HG02970 (cell line): ENCODE data around the gene RHEX.

Source experiments
- ATAC-seq: cut with Tn5 transposase; IDR thresholded peaks from one replicate; pipeline ENCODE4 v1.9.1; 2021; ENCODE audit warnings: mild to moderate bottlenecking, moderate library complexity, moderate number of reproducible peaks; ENCODE audit not compliant: unreplicated experiment, low FRiP score

RHEX gene

DNA sequence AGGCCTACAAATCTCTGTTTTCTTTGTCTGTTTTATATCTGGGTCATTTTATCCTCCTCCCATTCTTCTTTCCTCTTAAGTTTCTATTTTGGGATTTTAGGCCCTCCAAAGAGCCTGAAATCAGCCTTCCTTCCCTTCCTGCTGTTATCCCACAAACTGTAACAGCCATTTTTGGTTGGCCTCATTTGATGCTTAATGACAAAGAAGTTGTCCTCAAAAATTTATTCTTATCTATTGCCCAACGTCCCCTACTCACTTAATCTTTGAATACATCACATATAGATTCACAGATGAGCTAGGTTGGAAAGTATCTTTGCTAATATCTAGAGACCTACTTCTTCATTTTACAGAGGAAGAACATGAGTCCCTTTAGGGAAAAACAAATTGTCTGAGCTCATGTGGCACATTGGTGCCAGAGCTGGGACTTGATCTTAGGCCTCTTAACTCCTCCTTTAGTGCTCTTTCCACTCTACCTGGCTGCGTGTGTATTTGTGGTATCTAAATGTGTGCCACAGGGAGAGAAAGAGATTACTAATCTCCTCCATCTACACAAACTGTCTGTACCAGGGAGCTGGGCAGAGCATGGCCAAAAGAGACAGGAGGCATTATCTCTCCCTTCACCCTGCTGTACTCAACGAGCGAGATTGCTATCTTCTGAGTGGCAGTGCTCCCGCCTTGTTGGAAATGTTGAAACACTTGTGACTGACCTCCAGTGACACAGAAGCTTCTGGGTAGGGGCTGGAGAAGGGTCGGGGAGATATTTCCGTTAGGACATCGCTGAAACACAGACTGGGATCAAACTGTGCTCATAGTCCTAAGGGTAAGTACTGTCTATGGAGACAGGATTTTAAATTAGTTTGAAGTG lies 30.1 kb downstream of the RHEX start:
- no peak for ATAC-seq

DNA sequence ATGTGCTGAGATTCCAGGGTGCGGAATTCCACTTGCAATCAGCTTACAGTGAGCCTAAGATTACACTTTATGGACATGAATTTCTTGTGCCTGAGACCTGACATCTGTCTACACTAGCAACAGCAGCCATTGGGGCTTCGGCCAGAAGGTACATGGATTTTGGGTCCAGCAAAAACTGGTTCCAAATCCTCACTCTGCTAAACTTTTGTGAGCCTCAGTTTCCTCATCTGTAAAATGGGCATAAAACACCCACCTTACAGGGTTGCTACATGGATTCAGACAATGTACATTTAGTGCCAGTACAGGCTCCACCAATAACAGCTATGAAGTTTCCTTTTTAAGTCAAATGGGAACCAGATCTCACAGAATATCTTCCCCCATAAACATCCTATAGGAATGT lies 30.8 kb downstream of the RHEX start:
- ATAC-seq, result no peak

DNA sequence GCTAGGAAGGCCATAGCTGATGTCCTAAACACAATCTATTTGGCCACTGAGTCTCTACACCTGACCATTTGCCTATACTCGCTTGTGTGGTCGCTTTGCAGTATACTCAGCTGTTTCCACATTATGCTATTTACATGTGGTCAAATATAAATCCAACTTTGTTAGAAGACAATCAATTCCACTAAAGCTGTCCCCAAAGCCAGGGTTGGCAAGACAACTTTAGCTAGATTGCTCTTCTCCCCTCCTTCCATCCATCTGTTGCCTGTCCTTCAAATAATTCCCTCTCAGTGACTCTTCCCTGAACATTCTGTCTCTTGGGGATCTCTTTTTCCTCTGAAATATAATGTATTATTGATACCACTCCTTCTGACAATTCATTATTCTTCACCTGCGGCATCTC lies 34.1 kb downstream of the RHEX start:
- ATAC-seq, result no peak

DNA sequence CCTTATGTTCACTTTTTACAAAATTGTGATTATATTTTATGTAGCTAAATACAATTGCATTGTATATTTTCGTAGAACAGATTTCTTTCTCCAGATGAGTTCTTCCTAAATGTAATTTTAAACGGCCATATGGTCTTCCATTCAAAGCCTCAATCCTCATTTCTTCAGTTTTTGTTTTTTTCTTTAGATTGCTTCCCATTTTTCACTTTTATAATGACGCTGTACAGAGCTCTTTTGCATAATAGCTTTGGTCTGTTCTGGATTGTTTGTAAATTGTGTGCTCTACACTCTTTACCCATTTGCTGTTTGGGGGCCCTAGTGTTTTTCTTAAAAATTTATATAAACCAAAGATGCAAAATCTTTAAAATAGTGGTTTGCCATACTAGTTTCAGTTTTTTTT lies 36.4 kb downstream of the RHEX start:
- no peak for ATAC-seq

DNA sequence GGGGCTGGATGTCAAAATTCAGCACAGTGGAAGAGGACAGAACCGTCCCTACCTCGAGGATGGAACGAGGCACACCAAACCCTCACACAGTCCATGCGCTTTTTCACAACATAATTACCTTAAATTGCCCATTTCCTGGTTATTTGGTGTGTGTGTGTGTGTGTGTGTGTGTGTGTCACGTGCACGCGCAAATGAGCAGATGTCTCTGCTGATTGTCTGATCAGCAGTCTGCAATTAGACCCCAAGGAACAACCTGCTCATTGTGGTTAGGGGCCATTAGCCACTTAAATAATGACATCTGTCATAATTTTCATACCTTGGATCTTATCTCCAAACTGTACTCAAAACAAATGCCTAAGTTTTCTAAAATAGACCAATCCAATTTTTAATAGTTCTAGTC lies 41.1 kb downstream of the RHEX start:
- no peak for ATAC-seq

DNA sequence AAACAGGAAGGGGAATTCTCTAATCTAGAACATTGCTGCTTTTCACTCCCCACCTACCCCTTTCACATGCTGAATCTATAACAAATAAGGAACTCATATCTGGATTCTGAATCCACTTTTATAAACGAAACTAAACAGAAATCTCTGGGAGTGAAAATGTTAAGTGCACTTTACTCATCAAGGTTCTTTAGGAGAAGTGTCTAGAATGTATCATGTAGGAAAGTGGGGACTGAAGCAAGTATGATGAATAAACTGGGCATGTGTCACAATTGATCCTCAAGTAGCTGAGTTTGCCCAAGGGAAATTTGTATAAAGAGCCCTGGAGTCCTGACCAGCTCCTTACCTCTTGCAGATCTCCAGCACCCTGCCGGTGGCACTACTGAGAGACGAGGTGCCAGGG lies 44.4 kb downstream of the RHEX start:
- ATAC-seq, result no peak

DNA sequence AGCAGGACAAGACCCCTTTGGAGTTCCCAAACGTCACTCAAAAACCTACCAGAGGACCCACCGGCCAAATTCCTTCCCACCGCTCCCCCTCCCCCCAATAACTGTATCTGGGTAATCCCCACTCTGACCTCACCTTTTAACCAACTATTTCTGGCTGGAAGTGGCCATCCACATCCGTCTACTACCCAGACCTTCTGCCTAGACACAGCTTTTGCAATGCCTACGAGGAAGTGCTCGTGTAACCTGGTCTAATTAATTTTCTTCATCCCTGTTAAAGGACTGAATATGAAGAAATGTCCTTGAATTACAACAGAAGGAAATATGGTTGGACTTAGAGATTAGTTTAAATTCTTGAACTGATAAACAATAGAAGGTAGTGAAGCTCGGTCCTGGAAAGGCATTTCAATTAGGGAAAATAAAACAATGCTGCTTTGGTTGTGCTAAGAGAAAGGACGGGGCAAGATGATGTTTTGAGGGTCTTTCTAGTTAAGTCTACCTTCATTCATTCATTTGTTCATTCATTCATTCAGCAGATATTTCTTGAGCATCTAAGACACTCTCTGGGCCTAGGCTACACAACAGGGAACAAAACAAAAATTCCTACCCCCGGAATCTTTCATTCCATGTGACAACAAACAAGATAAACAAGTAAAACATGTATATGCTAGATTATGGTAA lies 45.4 kb downstream of the RHEX start:
- ATAC-seq, result no peak

DNA sequence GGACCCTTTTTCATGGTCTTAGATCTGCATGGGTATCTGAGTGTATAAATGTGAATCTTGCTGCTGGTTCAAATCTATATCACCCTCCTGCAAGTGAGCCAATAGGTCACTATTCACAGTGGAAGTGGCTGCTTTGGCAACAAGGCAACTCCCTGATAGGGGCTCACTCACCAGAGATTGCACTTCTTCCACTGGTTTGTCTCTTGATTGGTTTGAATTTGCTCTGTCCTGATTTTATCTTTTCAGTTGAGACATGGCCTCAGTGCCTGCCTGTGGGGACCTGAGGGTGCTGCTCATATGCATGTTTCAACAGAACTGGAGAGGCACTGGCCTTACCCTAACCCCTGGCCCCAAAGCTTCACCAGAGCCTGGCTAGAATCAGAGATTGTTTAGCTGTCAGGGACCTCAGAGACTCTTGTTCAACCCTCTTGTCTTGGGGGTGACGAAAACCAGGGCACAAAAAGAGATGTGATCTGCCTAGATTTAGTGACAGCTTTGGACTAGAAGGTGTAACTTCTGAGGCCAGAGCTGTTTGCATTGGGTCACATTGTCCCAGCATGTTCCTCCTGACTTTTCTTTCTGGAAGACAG lies 47.3 kb downstream of the RHEX start:
- ATAC-seq, result no peak

DNA sequence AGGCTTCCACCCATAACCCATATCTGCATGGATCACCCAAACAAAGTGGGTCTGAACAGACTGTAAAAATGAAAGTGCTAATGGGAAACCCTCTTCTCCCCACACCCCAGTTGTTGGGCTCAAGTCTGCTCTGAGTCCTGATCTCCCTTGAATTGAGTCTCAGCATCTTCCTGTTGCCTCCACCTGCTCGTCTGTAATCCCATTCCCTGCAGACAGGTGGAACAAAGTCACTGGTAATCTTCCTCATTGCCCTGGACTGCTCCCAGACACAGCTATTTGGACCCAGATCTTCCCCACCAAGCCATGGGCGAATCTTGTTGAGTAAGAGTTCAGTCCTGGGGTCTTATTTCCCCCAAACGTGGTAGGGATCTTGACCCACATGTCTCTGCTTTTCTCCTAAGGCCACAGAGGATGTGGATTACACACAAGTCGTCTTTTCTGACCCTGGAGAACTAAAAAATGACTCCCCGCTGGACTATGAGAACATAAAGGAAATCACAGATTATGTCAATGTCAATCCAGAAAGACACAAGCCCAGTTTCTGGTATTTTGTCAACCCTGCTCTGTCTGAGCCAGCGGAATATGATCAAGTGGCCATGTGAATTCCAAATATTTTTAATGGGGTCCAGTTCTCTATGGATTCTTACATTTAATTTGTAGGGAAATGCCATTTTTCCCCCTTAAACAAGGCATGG lies 48.5 kb downstream of the RHEX start:
- no peak for ATAC-seq

DNA sequence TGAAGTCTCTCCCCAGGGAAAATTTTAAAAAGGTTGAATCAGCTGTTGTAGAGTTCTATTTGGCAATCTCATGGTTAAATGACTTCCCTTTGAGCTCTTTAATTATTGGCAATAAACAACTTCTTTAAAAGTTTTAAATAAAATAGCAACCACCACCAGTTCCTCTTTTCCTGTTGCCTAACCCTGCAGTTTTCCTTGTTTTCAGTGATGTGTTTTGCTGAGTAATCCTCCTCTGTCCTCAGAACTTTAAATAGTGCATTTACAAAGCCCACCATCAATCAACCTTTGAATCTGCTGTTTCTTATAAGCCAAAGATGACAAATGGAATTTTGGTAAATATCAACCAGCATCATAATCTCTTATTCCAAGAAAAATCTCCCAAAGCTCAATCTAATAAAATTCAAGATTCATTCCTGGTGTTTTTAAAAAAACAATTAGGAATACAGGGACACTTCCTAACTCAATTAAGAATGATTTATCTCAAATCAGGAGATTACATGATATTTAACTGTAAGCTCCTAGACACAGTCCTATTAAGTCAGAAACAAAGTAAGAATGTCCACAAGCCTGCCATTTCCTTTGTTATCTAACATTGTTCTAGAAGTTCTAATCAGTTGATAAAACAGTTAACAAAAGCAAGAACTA lies 49.4 kb downstream of the RHEX start:
- ATAC-seq, result no peak

DNA sequence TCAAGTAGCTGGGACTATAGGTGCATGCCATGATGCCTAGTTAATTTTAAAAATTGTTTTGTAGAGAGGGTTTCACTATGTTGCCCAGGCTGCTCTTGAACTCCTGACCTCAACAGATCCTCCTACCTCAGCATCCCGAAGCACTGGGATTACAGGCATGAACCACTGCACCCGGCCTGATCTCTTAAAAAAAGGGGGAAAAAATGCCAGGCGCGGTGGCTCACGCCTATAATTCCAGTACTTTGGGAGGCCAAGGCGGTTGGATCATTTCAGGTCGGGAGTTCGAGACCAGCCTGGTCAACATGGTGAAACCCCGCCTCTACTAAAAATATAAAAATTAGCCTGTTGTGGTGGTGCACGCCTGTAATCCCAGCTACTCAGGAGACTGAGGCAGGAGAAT lies 51.0 kb downstream of the RHEX start:
- no peak for ATAC-seq

DNA sequence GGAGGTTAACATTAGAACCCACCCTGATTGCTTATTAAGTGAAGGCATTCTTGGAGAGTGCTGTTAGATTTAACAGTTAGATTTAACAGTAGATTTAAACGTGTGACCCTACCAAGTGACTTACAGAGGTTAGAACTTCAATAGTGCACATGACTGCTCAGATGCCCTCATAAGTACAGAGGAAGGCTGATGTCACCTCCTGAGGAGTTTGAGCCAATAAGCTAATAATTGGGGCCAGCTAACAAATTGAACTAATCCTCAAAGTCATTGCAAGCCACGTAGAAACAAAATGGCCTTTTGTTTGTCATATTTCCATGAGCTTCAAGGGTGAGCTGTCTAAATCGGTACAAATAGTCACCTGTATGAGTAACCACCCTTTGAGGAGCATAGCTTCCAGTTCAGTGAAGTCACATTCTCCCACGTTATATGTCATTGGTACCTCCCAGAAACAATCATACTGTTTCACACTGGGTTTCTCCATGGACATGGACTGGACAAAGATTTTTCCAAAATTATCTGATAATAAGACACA lies 52.6 kb downstream of the RHEX start:
- no peak for ATAC-seq

DNA sequence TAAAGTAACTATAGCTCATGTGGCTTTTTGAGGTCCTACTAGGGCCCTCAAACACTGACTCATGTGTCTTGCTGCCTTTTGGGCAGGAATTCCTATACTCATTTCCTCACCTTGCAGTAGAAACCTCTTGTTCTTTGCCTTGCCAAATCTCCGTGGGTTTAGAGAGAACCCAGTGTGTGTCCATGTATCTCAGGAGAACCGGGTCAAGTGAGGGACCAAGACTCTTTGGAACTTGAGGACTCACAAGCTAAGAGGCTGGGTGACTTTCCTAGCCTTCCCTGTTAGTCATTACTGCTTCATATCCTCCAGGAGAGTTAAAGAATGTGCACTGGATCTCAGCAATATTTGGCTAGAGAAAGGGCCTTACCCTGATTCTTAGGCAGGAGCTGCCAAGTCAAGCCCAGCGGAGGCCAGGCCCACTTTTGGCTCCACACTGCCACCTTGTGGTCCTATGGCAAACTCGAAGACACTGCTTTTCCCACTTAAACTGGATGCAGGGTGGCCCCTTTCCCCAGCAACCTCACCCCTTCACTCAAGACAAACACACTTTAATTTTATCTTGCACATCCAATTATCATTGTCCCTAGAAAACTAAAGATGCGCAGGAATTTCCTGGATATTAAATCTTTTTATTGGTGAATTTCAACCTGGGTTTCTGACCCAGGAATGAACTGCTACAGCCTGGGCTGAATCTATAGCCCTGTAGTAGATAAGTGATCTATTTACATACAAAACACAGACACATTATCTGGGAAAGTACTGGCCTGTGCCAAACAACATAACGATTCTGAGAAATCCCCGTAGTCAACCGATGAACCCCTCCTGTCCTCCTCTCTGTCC lies 53.6 kb downstream of the RHEX start:
- ATAC-seq, result peak; percentile 43

DNA sequence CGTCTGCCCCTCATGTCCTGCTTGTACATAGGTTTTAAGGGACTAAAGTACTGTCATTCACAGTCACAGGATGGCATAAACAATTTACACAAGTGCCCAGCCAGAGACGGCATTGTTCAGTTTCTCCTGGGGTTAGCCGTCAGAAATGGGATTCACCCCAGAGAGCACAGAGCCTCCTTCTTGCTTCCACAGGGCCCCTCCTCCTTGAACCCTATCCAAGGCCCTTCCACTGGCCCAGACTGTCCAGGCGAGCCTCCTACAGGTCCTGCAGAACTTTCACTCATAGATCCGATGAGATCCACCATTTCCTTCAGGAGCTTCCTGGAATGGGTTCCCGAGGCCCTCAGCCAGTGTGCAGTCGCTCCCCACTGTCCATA lies 54.2 kb downstream of the RHEX start:
- no peak for ATAC-seq

DNA sequence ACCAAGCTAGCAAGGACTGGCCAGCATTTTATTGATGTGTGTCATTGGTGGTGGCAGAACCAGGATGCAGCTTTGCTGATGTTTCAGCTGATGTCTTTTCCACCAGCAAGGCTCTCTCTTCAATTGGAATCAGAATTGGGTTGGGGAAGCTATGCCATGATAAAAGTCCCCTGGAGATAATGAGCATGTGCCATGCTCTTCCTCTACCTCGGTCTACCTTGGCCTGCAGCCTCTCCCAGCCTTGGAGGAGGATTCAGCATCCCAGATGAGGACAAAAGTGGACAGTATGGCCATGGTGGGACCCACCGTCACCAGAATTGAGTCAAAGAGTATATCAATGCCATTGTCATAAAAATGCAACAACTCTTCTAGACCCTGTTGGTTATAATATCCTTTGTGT lies 55.7 kb downstream of the RHEX start:
- no peak for ATAC-seq

DNA sequence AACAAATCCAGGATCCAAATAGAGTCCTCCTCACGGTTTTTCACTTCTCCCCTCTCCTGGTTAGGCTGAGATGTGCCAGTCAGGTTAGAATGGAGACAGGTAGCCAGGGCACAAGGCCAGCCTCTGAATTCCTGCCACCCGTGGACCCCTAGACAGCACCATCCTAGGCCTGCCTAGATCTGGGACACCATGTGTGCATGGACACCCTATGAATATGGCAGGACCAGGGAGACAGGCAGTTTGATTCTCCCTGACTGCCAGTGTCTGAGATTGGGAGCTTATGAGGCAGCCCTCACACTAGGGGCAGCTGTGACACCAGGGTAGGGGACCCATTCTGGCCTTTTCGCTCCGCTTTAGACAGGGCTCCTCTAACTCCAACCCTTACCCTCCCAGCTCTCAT lies 56.7 kb downstream of the RHEX start:
- ATAC-seq, result no peak

DNA sequence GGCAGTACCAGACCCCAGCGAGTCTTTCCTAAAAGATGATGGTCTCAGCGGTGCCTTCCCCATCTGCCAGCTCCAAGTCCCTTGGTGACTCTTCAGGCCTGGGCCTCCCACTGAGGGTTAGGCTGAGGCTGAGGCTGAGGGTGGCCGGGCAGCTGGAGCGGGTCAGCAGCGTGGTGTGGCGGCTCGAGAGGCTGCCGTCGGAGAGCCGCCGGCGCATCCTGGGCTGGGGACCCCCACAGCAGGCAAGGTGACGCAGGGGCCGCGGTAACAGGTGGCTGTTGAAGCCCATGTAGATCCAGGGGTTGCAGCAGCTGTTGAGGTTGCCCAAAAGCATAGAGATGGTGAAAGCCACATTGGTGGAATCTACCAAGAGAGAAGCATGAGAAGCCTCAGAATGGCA lies 57.2 kb downstream of the RHEX start:
- ATAC-seq, result no peak

DNA sequence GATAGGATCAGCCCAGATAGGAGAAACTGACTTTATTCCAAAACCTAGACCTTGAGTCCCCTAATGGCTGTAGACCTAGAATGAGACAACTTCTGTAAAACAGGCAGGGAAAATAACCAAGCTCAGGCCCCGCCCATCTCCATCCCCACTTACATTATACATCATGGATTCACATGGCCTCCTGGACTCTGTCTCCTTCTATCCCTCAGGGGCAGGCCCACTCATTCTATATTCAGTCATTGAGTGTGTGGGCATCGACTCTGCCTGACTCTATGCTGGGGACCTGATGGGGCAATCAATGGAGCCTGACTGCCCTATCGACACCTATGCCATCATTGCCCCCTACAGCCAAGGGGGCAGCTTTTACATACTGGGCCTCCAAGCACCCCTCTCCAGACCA lies 57.8 kb downstream of the RHEX start:
- ATAC-seq, result no peak

DNA sequence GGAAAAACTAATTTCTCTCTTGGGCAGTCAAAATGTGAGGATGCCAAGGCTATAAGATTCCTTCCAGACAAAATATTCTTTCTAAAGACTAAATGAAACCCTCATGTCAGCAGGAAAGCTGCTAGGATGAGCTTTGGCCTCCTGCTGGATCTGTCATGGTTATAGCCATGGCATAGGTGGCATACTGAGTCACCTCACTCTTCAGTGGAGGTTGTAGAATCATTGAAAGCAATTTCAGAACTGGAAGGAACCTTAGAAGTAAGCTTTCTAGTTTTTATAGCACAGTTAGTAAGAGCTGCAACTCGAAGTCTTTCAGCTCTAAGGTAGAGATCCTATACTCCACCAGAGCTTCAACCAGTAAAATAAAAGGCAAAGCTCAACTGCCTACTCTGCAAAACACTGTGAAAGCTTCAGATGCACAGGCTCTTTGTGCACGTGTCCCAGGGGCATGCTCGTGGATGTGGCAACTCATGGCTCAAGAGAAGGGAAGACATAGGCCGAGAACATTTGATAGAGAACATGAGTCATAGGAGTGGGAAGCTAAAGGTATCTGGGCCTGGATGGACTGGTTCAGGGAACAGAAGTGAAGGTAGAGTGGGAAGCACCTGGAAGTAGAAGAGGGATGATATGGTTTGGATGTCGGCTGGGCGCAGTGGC lies 58.4 kb downstream of the RHEX start:
- no peak for ATAC-seq
